NCI-H146 (cell line): ENCODE measurements around the gene DLG2.
"Not testable (repeated sequence)": the region's sequence is repeated elsewhere in the genome, so short reads cannot be mapped to it uniquely, and the experiment has no call there.

Experiments used
- DNase-seq: peaks from one replicate; lab custom pipeline; 2025; lab: John Stamatoyannopoulos, UW

DLG2 gene

DNA sequence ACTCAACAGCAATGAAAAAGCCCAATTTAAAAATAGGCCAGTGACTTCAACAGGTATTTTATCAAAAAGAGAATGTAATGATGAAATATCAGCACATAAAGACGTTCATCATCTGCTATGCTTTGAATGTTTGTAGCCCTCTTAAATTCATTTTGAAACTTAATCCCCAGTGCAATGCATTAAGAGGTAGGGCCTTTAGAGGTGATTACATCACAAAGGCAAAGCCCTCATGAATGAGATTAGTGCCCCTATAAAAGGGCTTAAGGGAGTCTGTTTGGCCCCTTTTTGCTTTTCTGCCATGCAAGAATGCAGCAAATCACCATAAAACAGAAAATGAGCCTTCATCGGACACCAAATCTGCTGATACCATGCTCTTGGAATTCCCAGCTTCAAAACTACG, 637.0 kb downstream of the DLG2 start:
- no peak for DNase-seq

DNA sequence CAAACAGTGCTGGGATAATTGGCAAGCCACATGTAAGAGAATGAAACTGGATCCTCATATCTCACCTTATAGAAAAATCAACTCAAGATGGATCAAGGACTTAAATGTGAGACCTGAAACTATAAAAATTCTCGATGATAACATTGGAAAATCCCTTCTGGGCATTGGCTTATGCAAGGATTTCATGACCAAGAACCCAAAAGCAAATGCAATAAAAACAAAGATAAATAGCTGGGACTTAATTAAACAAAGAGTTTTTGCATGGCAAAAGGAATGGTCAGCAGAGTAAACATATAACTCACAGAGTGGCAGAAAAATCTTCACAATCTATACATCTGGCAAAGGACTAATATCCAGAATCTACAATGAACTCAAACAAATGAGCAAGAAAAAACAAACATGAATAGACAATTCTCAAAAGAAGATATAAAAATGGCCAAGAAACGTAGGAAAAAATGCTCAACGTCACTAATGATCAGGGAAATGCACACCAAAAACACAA, 639.4 kb downstream of the DLG2 start:
- not testable (repeated sequence) for DNase-seq

DNA sequence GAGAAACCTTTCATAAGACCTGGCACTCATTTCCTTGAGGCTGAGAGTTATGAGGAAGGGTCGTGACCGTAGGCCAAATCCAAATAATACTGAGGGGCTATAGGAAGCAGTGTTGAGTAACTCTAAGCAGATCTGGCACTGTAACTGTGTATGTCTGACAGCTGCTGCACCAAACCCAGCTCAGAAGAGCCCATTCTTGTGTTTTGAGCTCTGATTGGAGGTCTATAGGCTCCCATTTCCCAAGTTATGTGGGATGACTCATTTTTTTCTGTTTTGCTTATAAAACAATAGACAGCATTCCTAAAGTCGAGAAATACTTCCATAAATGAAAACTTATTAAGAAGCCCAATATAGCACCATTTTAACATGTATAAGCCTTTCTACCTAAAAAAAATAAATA, 645.8 kb downstream of the DLG2 start:
- DNase-seq = no peak

DNA sequence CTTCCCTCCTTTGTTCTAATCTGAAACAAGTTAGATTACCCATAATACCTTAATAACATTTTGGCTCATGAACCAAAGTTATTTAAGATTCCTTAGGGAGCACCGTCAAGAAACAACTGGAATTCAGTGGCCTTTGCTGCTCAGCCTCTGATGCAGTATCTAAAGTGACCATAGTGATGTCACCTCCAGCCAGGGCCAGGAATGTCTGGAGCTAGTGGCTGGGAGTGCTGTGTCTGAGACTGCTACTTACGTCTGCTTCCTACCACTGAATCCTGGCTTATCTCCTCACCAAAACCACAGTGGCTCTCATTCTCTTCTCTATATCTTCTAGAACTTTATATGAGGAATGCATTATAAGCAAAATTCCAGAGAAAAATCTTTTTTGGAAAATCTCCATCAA, 658.0 kb downstream of the DLG2 start:
- no peak for DNase-seq

DNA sequence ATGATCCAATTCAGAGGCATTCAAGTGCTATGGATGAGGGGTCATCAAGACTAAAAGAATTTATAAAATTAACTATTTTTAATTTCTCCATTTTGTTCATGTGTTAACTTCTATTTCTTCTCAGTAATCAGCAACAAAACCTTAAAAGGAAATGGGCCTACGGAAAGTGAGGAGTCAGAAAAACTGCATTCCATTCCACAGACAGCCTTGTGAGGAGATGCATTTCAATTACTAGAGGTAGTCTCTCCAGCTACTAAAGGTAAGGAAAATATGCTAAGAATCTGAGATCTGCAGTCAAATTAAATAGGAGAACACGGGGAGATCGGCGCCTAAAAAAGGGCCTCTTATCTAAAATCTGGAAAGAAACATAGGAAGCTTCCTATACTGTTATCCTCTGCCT, 661.7 kb downstream of the DLG2 start:
- no peak for DNase-seq

DNA sequence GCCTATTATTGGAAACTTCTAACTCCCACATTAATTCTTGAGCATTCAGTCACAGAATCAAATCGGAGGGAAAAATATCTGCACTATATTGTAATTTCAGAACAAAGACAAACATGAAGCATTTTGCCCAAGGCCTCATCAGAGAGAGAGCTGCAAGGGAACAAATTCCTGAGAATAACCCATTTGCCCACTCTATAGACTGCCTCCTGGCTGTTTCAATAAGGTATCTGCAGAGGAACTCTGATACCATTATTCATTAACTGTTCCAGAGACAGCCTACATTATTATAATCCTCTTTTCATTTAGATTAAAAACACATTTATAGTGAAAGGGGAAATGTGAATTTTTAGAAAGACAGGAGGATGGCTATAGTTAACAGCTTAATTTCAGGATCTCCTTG, 663.9 kb downstream of the DLG2 start:
- DNase-seq = no peak

DNA sequence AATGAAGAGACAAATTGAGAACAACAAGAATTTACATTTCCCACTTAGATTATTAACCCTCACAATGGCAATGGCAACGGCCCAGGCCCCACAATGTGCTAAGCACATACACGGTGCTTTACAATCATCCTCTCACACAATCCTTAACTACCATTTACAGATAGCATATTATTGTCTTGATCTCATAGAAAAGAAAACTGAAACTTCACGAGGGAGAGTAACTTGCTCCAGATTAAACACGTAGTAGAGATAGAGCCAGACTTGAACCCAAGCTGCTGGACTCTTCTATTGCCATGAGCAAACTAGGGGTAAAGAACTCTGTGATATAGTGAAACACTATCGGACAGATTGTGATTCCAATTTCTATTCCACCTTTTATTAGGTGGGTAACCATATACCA, 665.1 kb downstream of the DLG2 start:
- no peak for DNase-seq

DNA sequence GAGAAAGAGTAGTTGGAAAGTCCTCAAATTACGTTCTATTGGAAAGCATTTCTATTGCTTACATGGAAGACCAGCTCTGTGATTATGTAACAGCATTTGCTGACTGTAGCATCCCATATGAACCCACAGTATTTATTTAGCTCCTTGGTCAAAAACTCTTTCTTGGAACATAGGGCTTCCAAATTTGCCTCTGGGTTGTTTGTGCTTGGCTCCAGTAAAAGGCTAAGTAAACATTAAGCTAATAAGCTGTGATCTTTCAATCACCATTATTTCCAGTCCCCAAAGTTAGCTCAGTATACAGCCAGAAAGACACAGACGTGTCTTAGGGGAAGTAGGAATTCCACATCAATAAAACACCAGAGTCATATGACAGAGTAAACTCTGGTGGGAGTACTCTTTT, 668.8 kb downstream of the DLG2 start:
- DNase-seq = no peak

DNA sequence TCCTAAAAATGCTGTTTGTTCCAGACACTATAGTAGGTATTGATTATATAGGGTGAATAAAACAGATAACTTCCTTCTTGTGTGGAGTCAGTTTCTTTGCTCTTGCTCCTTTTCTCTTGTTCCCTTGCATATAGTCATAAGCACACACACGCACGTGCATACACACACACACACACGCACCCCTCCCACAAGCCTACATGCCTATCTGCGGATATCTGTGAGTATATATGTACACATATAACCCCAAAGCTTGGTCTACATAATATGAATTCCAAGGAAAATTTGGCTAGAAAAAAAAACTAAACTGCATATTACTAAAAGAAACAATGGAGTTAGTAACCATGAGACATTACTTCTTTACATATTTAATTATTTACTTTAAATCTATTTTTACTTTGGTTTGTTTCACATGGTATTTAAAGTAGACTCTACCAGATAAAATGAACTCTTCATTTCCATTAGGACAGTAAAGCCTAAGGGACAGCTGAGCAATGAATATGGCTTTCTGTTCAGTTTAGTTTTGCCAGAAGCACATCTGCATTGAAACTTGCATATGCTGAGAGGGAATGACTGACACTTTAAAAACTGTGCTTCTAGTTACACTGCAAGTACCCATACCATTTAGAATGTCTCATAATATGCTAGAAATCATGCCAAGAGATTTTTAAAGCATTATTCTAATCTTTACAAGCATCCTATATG, 676.4 kb downstream of the DLG2 start:
- no peak for DNase-seq

DNA sequence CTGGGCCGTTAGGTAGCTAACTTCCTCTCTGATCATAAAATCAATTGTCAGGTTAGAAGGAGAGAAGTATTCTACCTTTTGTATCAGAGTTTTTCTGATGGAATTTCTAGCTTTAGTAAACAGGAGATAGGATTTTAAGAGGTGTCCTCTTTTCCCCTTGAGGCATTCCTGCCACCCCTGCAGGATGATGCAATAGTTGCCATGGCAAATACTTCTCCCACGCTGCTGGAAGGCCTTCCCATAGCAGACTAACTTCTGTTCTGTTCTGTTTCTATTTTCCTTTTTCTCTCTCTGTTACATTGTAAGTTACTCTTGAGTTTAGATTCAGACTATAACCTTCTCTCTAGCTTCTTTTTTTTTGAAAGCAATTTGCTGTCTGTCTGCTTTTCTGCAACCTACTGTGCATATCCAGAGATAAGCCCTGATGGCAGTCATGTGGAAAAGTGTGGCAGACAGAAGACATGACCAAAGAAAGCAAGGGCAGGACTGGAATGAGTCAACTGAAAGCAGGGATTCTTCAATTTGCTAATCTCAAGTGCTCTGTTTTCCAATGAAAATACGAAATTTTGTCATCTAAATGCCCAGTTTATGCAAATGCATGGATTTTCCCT, 679.1 kb downstream of the DLG2 start:
- DNase-seq = no peak

DNA sequence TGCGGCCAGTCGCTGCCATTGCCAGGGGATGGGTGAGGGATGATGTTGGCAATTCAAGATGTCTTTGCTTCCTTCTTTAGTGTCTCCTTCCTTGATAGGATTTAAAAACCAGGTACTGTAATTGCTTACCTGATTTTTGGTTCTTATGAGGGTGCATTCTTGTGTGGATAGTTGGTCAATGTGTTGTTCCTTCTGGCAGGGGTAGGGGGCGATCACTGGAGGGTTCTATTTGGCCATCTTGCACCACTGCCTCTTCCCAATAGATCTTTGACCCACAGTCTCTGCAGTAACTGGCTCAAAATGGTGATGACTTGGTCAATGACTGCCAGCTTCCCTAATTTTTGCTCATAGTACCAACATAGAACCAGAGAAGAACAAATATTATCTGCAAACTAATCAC, 680.1 kb downstream of the DLG2 start:
- DNase-seq = no peak

DNA sequence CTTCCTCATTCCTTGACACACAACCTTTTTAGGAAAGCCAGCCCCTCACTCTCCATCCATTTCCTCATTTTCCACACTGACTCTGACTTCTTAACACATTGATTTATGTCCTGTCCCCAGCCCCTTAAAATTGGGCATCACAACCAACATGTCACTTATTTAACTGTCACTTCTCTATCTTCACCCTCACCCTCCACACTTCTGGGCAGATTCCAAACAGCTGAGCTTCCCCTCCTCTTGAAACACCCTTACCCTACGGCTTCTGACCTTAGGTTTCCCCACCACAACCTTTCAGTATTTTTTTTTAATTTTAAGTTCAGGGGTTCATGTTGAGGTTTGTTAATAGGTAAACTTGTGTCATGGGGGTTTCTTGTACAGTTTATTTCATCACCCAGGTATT, 696.3 kb downstream of the DLG2 start:
- DNase-seq = no peak

DNA sequence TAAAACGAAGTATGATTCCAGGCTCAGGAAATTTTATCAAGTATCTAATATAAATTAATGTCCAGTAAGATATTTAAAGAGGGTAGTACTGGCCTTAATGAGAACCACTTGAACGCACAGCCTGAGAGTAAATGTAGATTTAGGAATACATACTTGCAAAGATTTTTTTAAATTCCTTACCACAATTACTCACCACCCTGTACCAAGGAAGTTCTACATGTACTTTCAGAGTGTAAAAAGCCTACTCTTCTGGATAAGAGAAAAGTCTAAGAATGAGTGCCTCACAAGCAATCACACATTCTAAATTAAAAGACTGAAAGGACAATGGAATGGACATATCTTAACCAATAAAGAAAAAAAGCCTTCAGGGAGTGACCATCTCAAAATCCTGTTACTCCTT, 697.4 kb downstream of the DLG2 start:
- no peak for DNase-seq

DNA sequence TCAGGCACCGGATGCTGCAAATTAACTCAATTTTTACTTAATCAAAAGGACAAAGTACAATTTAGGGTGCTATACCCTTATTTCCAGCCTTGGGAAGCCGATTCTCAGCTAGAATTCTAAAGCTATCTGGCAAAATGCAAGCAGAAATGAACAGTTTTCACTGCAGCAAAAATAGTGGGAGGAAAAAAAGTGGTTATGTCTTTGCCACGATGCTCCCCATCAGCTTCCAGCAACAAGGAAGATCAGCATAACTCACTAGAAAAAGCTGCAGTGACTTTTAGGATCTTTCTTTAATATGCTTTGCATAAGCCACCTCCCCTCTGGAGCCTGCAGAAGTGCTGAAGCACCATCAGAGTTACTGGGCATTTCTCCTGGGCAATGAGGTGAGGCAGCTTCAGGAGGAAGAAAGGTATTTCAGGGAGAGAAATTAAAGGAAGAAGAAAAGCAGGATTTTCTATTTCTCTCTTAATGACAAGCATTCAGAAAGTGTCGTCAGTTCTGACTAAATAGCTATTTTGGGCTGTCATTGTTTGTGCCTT, 702.9 kb downstream of the DLG2 start:
- DNase-seq = no peak

DNA sequence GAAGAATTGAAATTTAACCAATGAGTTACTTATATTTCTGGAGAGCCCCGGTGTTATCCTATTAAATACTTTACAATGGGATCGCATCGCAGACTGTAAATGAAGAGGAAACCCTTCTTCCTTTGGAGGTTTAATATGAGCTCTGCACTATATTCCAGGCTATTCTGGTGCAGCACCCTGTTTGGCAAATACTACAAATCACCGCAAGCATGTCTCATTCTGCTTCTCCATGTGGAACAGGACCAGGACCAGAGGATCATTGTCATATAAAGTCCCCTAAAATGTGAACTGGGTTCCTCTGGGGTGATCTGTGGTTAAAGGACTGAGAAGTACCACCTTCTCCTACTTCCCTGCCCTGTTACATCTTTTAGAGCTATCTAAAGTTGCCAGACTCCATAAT, 703.7 kb downstream of the DLG2 start:
- no peak for DNase-seq

DNA sequence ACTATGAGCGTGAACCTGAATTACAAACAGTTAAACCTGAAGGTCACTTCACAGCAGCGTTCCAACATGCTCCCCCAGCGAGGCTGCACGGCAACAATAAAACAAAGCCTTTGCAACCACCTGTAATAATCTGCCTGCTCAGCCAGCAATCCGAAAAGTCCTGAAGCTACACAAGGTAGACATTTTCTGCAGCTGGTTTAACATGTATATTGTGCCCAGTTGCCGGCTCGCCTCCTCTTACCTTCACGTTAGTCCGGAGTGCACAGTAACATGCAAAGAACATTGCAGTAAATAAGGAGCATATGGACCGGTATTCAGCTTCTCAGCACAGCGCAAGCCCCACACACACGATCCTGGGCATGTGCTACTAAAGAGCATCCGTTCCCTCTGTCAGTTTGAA, 704.3 kb downstream of the DLG2 start:
- DNase-seq = no peak

DNA sequence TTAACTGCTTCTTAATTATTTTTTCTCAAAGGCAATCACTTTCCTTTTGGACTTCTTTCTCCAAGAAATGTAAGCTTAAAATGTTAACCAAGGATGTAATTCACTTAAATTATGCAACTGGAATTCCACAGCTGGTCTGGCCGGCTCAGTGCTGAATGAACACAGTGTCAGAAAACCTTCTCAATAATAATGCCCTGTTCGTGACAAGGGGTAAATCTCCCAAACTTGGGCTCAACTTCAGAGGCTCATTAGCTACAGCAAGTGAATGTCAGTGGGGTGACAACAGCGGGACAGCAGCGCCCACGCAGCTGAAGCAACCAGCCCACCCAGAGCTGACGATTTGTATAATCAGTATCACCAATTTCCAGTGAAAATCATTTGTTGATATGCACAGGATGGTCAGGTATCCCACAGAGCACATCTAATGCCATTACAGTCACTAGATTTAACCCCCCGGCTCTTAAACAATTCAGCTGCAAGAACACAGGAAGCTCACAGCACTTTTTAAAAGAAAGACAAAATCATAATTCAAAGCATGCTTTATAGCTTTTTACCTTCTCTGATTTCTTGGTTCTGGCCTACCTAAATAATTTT, 704.8 kb downstream of the DLG2 start:
- DNase-seq = no peak

DNA sequence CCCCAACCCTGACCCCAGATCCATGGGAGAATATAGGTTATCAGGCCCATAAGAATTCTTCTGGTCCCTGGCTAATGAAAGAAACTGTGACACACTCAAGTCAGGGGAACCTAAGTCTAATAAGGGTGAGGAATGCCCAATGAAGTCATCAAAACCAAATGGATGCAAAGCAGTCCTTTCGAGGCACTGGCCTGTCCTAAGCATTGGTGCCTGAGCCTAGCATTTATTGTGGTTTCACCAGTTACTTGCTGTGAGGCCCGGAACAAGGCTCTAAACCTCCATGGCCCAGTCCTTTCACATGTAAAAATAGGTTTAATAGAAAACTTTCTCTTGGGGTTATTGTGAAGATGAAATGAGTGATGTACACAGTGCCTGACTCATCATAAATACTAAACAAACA, 712.6 kb downstream of the DLG2 start:
- no peak for DNase-seq

DNA sequence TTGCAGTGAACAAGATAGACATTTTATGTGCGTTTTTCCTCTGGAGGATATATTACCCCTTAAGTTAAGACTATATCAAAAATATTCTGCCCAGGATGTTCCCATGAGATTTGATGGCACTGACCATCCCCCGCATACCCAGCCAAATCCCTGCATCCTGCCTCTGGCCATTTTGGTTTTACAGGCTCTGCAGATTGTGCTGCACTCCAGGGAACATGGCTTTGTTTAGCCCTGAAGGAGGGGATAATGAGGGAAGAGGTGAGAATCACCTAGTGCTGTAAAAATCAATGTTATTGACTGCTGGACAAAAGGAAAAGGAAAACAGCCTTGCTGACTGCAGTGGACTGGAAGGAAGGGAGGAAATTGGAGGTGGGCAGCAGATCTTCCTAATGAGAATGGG, 717.4 kb downstream of the DLG2 start:
- no peak for DNase-seq

DNA sequence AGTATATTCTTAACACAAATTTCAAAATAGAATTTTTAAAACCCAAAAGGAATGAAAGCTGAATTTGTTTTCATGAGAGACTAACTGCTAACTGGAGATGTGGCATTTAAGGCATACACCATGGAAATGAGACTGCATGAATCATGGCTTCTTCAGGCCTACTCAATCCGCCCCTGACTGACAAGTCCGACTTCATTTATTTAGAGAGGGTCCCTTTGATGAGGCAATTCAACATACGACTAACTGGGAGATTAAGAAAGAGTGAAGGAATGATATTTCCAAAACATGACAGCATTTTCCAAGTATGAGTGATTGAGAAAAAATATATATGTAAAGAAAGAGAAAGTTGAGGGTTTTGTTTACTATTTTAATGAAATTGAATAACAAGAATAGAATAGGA, 720.1 kb downstream of the DLG2 start:
- DNase-seq = no peak

DNA sequence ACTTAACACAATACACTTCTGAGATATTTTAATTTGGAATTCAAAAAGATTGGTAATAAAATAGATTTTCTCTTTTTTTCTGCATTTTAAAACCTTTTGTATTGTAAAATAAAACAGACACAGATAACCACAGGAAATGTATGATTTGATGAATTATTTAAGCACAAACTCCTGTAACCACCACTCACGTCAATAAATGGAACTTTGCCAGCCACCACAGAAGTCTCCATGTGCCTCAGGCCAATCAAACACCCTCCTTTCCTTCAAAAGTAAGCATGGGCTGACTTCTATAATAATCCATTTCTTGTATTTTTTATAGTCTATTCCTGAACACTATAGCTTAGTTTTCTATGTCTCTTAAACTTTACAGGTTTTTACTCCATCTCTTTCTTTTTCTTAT, 721.7 kb downstream of the DLG2 start:
- DNase-seq = no peak

DNA sequence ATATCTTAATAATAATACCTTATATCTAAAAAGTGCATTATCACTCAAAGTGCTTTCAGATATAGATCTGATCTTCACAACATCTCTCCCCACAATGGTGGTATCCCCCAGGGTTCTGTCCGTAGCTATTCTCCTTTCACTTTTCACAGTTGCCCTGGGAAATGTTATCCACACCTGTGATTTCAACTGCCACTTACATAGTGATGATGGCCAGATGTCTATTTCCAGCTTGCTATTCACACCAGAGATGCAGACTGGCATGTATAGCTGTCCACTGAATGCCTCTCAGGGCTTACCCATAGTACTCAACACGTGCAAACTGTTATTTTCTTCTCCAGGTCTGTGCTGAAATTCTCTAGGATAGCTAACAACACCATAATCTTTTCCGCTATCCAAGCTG, 724.7 kb downstream of the DLG2 start:
- no peak for DNase-seq

DNA sequence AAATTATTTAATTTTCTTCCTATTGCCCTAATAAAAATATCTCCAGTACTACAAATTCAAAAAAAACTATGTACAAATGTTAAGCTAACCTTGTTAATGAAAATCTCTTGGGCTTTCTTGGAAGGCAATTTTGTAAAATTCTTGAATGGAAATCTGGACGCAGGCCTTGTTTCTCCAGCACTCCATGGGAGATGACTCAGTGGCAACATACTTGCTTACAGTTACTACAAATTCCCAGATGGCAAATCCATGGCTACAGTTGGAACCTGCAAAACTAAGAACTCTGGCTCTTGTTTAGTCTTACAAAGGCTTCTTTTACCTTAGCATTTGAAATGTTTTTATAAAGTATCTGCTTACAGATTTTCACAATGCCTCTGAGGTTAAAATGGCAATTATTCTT, 725.2 kb downstream of the DLG2 start:
- no peak for DNase-seq
